Transverse colon (tissue), 3 donors: ENCODE results near the gene C17orf100.

ENCODE experiments used
- POLR2A ChIP-seq: fragments of 450-650 bp; IDR thresholded peaks from one replicate; pipeline ENCODE4 v1.6.1; 2016; ENCODE audit warnings: antibody characterized with exemption, mild to moderate bottlenecking, moderate library complexity
- TF ChIP-seq, protein P1 (sequence below), 5 experiments: fragments of 200-600 bp in 3 of 5; fragments of 450-650 bp in 2 of 5; sonication (generic) in 3 of 5; IDR thresholded peaks; 1 replicate in 2 of 5; 2 replicates in 3 of 5; pipeline ENCODE4 v1.5.1; 2016 to 2017; ENCODE audit warnings: antibody characterized with exemption in 5 of 5, inconsistent platforms in 3 of 5, mild to moderate bottlenecking in 2 of 5, moderate library complexity in 1 of 5

DNA sequence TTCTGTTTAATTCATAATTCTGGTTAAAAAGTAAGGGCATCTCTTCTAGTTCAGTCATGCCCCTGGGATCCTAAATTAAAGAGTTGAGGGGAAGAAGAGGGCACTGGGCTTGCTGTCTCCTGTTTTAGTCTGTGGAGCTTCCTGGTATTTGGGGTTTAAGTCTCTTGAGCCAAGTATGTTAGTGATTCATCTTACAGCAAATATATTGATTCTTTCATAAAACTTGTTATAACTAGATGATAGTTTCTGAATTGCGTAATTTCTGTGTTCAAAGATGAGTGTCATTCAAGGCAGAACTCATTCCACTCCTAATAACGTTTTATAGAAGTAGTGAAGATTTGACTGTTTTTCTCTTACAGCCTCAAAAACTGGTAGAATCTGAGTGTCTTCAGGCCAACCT lies 9.0 kb upstream of the C17orf100 start:
- TF ChIP-seq, protein P1, sequence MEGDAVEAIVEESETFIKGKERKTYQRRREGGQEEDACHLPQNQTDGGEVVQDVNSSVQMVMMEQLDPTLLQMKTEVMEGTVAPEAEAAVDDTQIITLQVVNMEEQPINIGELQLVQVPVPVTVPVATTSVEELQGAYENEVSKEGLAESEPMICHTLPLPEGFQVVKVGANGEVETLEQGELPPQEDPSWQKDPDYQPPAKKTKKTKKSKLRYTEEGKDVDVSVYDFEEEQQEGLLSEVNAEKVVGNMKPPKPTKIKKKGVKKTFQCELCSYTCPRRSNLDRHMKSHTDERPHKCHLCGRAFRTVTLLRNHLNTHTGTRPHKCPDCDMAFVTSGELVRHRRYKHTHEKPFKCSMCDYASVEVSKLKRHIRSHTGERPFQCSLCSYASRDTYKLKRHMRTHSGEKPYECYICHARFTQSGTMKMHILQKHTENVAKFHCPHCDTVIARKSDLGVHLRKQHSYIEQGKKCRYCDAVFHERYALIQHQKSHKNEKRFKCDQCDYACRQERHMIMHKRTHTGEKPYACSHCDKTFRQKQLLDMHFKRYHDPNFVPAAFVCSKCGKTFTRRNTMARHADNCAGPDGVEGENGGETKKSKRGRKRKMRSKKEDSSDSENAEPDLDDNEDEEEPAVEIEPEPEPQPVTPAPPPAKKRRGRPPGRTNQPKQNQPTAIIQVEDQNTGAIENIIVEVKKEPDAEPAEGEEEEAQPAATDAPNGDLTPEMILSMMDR (IDR thresholded peaks at IDR 0.05) = no peak
- TF ChIP-seq POLR2A = no peak
